IMR-90 (cell line): ENCODE measurements around the gene MTHFD2.

ENCODE experiments used
- CTCF ChIP-seq: conservative IDR thresholded peaks from 2 replicates; pipeline ENCODE4 v1.5.1; 2012; ENCODE audit warnings: mild to moderate bottlenecking, low read depth, low read length, improper control_type of control experiment
- ELK1 ChIP-seq: fragments of 150-350 bp; IDR thresholded peaks from 2 replicates; pipeline ENCODE4 v1.6.1; 2016; ENCODE audit warnings: low read depth, mild to moderate bottlenecking, low read length, moderate library complexity, borderline replicate concordance
- FOS ChIP-seq: fragments of 150-350 bp; IDR thresholded peaks from 2 replicates; pipeline ENCODE4 v1.6.1; 2016; ENCODE audit warnings: low read depth, low read length
- MXI1 ChIP-seq: IDR thresholded peaks from 2 replicates; pipeline ENCODE4 v1.6.1; 2012; ENCODE audit warnings: low read depth, mild to moderate bottlenecking, low read length, moderate library complexity, borderline replicate concordance
- POLR2A ChIP-seq: IDR thresholded peaks from 2 replicates; pipeline ENCODE4 v1.6.1; 2012; ENCODE audit warnings: mild to moderate bottlenecking, low read depth, low read length
- RAD21 ChIP-seq: IDR thresholded peaks from 2 replicates; pipeline ENCODE4 v1.6.1; 2012; ENCODE audit warnings: low read length, improper control_type of control experiment
- RFX5 ChIP-seq: IDR thresholded peaks from 2 replicates; pipeline ENCODE4 v1.8.0; 2012; ENCODE audit warnings: low read depth, mild to moderate bottlenecking, low read length, moderate library complexity
- SMC3 ChIP-seq: fragments of 150-350 bp; IDR thresholded peaks from 2 replicates; pipeline ENCODE4 v1.6.1; 2016; ENCODE audit warnings: low read depth, mild to moderate bottlenecking, antibody characterized with exemption, low read length, moderate library complexity
- USF2 ChIP-seq: fragments of 150-350 bp; IDR thresholded peaks from 2 replicates; pipeline ENCODE4 v1.6.1; 2017; ENCODE audit warnings: mild to moderate bottlenecking, antibody characterized with exemption, low read length, low read depth

DNA sequence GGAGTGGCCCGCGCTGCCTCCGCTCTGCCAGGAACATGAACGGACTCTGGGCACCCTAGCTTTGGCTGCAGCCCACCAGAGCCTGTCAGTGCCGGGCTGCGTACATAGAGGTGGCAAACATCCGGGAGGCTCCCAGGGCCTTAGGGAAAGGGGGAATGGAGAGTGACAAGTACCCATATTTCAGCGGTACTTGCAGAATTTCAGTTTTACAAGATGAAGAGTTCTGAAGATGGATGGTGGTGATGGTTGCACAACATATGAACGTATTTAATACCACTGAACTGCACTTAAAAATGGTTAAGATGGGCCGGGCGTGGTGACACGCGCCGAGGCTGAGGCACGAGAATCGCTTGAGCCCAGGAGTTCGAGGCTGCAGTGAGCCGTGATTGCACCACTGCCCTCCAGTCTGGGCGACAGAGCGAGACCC lies 873 bp downstream of the MTHFD2 start:
- TF ChIP-seq POLR2A = no peak
- no peak for TF ChIP-seq CTCF
- no peak for TF ChIP-seq USF2
- no peak for TF ChIP-seq SMC3
- no peak for TF ChIP-seq ELK1
- no peak for TF ChIP-seq RAD21
- 0 out of 2 replicates have a peak, but pooled peaks have one; percentile 43 for TF ChIP-seq MXI1
- TF ChIP-seq FOS = no peak
- TF ChIP-seq RFX5 = no peak
